K562 (cell line): ENCODE data around the gene ETS2. TPM values are rescaled to one million over a fixed set of nuclear protein-coding genes. Genes with fewer than 3 reads are reported as not detected.

Experiments
- ZNF318 ChIP-seq, 2 experiments: fragments of 450-650 bp; IDR thresholded peaks; 2 replicates each; pipeline ENCODE4 v1.6.1; 2016; ENCODE audit warnings: mild to moderate bottlenecking in 2 of 2, borderline replicate concordance in 1 of 2, low read depth in 1 of 2, moderate library complexity in 1 of 2
- polyA plus RNA-seq, 8 experiments: library from polyadenylated mRNA; depleted of rRNA in 4 of 8; stranded (reverse) in 5 of 8; unstranded in 3 of 8; fragments of >200 nt; fragmentation: Nextera tagmentation in 2 of 8; fragmentation: Illumina TruSeq in 1 of 8; extraction: Ambion mirVana in 2 of 8; extraction: Trizol in 1 of 8; gene quantifications; 2 replicates each; pipeline versions ENCODE4 v1.2.1 to v1.2.3, GENCODE V29; 2011 to 2014; ENCODE audit warnings: inconsistent platforms in 1 of 8, missing spikeins in 1 of 8
- total RNA-seq, 7 experiments: library from RNA; depleted of rRNA in 6 of 7; stranded (reverse); fragments of >200 nt in 6 of 7; fragmentation: Illumina TruSeq in 2 of 7; extraction: Trizol in 2 of 7; gene quantifications; 2 replicates each; pipeline versions ENCODE4 v1.2.1 to v1.2.3, GENCODE V29; 2011 to 2021; ENCODE audit warnings: low replicate concordance in 1 of 7

Gene ETS2
- total and polyA plus RNA-seq, 9 of the 15 experiments (the other 6 are each of a cell fraction or from before 2014, with no cell fraction given) = 1.7 to 24.4 (median 12.2) TPM

- peak in 1 of 2 experiments; percentile 75; a peak in 1 of 4 replicates for TF ChIP-seq ZNF318 (IDR thresholded peaks at IDR 0.05; ENCODE audit: borderline replicate concordance in 1 of 2, low read depth in 1 of 2)
Observed at GRCh38 chr21:38830671-38831525, 25.2 kb downstream of the ETS2 start (continued).
